Dedifferentiated amniotic fluid mesenchymal stem cell (primary cell): ENCODE measurements around the gene PRDX4.
"Not testable (repeated sequence)": the region's sequence is repeated elsewhere in the genome, so short reads cannot be mapped to it uniquely, and the experiment has no call there.

Experiments used
- DNase-seq: peaks from one replicate; pipeline ENCODE4 v3.0.0-alpha.2; 2016; ENCODE audit errors: extremely low spot score

Gene PRDX4

DNA sequence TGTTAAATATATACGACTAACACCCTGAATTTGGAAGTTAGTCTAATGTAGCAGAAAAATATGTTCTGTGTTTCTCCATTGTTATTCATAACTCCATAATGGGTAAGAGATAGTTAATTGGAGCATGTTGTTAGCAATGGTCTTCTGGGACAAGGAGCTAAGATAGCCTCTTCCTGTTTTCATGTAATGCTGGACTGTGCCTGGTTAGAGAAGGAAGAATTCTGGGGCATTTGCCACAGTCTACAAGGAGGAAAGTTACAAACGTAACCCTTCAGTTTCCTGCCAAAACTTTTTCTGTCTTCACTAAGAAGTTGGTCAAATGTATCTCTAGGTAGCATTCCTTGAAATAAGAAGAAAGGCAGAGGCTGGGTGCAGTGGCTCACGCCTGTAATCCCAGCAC is 5.8 kb downstream of the PRDX4 start:
- no peak for DNase-seq

DNA sequence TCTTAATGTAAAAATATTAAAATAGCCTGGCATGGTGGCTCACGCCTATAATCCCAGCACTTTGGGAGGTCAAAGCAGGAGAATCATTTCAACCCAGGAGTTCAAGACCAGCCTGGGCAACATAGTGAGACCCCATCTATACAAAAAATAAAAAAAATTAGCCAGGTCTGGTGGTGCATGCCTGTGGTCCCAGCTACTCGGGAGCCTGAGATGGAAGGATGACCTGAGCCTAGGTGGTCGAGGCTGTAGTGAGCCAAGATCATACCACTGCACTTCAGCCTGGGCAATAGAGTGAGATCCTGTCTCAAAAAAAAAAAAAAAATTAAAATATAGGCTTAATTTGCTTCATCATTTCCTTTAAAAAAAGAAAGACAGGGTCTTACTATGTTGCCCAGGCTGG is 9.2 kb downstream of the PRDX4 start:
- DNase-seq: not testable (repeated sequence)

DNA sequence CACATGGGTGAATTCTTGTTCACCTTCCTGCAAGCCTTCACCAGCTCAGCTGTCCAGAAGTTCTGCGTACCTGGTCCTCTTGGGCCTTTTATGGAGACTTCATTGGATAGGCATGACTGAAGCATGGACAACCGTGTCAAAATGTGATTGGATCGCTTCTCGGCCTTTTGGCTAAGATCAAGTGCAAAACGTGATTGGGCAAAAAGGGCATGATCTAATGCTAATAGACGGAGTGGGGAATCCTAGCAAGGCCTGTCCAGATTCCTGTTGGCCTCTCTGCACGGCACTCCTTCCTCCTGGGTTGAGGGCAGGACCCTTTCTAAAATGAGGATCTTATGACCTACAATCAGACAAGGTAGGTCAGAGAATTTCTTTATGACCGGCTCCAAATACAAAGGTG is 24.9 kb downstream of the PRDX4 start:
- DNase-seq: no peak

DNA sequence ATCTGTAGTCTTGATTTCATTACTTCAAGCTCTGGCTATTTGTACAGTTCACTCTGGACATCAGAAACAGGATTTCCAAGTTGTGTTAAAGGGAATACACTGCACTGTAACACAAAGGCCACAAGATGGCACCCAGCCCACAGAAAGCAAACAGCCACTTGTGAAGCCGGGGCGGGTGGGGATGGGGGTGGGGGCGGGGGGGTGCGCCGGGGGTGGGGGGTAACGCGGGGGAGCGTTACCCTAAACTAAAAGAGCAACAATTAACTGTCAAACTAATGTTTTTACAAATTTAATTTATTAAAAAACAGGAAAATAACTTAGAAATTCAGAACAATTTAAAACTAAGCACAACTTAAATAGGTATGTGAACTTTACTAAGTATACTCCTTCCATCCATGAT is 27.3 kb downstream of the PRDX4 start:
- DNase-seq: peak; percentile 42

GRCh38 chrX:23699636-23700194 is 32.4 kb downstream of the PRDX4 start:
- DNase-seq: no peak

- DNase-seq: no peak
These were observed 37.4 kb downstream of the PRDX4 start for GRCh38 chrX:23704673-23705206.

DNA sequence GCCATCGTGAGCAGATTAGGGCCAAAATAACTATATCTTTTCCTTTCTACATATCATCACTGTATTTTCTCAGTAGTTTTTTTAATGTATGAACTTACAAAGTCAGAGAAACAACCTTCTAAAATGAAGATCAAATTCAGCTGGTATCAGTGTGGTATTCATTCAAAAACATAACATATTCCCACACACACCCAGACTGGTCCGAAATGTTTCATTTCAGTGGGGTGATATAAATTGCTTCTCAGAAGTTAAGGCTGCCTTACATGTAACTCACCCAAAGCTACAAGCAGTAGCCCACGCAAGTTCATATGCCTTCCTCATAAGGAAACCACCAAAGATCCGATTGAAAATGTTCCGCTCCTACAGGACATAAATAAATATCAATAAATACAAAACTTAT is 37.9 kb downstream of the PRDX4 start:
- no peak for DNase-seq

DNA sequence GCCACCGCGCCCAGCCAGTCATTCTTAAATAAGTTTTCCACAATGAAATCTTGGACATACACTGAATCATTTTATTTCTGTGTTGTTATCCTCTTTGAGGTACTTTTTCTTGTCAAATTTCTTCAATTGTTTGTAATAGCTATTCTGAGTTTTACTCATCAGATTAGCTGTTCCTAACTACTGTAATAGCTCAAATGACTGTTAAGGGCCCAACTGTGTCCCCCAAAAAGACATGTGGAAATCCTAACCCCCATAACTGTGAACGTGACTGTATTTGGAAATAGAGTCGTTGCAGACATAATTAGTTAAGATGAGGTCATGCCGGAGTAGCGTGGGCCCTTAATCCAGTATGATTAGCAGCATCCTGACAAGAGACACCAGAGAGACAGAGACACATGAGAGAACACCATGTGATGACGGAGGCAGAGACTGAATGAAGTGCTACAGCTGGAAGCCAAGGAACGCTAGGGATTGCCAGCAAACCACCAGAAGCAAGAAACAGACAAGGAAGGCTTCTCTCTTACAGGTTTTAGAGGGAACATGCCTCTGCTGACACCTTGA is 52.9 kb downstream of the PRDX4 start:
- no peak for DNase-seq

DNA sequence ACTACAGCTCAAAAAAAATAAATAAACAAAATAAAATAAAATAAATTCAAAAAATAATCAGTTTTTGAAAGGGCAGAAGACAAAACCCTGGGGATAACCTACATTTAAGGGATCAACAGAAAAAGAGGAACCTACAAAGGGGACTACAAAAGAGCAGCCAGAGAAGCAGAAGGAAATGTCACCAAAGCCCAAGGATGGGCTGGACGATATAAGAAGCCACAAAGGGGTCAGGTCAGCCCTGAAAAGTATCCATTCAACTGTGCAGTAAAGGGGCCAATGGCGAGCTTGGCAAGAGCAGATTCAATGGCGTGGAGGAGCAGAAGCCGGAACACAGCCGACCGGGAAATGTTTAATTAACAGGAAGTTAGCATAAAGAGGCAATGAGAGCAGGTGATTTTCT is 58.9 kb downstream of the PRDX4 start:
- DNase-seq: no peak

GRCh38 chrX:23727206-23727605 is 59.9 kb downstream of the PRDX4 start:
- DNase-seq: no peak

DNA sequence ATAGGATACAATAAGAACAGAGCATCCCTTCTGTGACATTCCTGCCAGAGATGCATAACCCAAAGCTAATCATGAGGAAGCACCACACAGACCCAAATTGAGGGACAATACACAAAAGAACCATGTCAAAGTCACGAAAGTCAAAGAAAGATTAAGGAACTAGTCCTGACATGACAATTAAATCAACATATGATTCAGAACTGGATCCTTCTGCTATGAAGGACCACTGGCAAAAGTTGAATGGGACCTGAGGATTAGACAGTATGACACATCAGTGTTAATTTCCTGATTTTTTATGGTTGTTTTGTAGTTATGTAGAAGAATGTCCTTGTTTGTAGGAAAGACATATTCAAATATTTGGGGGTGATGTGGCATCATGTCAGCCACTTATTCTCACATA is 61.9 kb downstream of the PRDX4 start:
- DNase-seq: no peak

DNA sequence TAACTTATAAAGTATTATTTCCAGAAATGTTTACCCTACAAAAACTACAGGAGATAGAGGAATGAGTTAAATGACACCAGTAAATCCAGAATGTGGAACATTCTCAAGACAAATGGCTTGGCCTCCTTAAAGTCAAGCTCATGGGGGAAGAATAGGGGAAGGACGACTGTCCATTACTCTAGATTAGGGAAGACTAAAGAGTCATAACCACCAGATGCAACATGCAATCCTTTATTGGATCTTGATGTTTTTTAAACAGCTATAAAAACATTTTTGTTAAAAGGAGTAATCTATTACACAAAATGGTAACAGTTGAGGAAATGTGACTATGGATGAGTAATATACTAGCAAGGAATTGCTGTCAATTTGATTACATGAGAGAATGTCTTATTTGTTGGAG is 64.7 kb downstream of the PRDX4 start:
- DNase-seq: no peak

DNA sequence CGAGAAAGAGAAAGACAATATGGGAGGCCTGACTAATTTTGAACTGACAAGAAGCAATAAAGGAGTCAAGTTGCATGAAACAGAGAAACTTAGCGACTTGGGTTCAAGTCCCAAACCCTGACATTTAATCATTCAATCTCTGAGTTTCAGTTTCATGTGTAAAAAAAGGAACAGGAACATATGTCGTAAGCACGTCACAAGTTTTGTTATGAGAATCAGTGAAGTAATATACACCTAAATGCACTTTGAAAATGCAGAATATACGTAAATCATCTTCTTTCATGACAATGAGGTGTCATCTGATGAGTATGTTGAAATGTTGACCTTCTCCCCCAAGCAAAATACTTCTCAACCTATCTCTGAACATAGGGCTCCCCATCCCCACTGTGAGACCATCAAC is 65.4 kb downstream of the PRDX4 start:
- DNase-seq: no peak
